AG04449 (cell line): ENCODE results near the gene GUCA1C.

Source experiments
- CTCF ChIA-PET: fragments of 350-600 bp; formaldehyde crosslinking; extraction: SDS; loops from one replicate; lab custom pipeline; 2021; ENCODE audit warnings: antibody characterized with exemption; lab: Yijun Ruan, JAX
- POLR2A ChIA-PET: fragments of 400-600, 350-600 bp; formaldehyde crosslinking; extraction: SDS; loops from one replicate; lab custom pipeline; 2020; ENCODE audit warnings: antibody characterized with exemption, inconsistent platforms; lab: Yijun Ruan, JAX
- DNase-seq: peaks from one replicate; pipeline ENCODE4 v3.0.0-alpha.2; 2010; ENCODE audit warnings: low read depth, low spot score
- H3K4me3 ChIP-seq: 2 replicates; pipeline ENCODE4 v1.5.1; 2011; ENCODE audit warnings: low read depth, mild to moderate bottlenecking, control low read depth, low read length
- TF ChIP-seq, protein P1 (sequence below): IDR thresholded peaks from one replicate; pipeline ENCODE4 v1.5.1; 2011; ENCODE audit warnings: mild to moderate bottlenecking, moderate library complexity, low read length, control low read depth, inconsistent platforms; ENCODE audit not compliant: insufficient read depth; ENCODE audit errors: missing control alignments

Gene GUCA1C

DNA sequence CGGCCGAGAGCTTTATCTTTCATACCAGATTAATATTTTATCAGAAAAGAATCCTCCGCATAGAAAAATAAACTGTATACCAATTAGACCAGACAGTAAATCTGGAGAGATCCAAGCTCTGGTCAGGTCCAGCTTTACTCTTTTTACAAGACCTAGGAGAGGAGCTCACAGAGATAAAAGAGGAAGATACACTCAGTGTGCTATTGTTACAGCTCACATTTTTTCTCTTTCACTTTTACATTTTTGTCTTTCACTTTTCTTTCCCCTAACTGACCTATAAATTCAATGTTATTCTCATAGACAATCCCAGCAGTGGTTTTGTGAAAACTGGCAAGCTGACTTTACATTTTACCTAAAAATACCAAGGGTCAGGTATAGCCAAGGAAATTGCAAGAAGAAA lies 55.8 kb downstream of the GUCA1C start:
- POLR2A ChIA-PET: no interaction called here
- H3K4me3 ChIP-seq: no peak overlapping the region
- DNase-seq: no peak
- CTCF ChIA-PET: interaction anchor here (1.2 kb wide), 1 partner anchor 18 kb away, joined by 8 read pairs; no protein-coding TSS in a partner anchor
- TF ChIP-seq, protein P1, sequence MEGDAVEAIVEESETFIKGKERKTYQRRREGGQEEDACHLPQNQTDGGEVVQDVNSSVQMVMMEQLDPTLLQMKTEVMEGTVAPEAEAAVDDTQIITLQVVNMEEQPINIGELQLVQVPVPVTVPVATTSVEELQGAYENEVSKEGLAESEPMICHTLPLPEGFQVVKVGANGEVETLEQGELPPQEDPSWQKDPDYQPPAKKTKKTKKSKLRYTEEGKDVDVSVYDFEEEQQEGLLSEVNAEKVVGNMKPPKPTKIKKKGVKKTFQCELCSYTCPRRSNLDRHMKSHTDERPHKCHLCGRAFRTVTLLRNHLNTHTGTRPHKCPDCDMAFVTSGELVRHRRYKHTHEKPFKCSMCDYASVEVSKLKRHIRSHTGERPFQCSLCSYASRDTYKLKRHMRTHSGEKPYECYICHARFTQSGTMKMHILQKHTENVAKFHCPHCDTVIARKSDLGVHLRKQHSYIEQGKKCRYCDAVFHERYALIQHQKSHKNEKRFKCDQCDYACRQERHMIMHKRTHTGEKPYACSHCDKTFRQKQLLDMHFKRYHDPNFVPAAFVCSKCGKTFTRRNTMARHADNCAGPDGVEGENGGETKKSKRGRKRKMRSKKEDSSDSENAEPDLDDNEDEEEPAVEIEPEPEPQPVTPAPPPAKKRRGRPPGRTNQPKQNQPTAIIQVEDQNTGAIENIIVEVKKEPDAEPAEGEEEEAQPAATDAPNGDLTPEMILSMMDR: no peak

DNA sequence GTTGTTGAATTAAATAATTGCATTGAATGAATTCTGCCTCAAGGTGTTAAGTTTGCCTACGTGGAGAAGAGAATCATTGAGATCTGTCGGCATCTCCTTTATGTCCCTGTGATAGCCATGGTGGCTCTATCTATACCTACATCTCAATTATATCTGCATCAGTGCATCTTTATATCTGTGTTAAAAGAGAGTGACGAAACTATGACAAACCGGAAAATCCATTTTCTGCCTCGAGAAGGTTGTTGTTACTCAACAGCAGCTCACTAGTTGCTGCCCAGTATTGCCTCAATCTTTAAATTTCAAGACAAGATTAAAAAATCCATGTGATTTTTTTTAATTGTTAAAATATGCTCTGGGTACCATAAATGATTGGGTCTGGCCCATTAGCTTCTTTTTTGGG lies 58.7 kb downstream of the GUCA1C start:
- CTCF ChIA-PET: interaction anchor here (1.4 kb wide), 1 partner anchor 19 kb away, joined by 3 read pairs; no protein-coding TSS in a partner anchor
- H3K4me3 ChIP-seq: no peak overlapping the region
- DNase-seq: no peak
- POLR2A ChIA-PET: no interaction called here
- TF ChIP-seq, protein P1: no peak

DNA sequence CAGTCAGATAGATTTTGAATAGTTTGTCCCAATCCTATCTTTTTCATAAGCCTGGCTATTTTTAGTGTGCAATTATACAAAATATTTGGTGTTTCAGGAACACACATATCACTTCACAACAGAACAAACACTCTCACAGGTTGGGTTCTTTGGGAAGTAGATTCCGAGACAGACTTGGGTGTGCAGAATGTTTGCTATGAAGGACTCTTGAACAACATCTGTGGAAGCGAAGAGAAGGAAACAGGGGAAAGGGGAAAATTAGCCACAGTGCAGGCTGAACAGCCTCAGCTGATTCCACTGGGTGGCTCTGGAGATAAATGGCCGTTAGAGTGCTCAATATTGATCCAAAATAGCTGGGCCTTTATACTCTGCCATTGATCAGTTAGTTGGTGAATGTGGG lies 61.8 kb downstream of the GUCA1C start:
- ChIA-PET POLR2A (no interaction called here), CTCF (no interaction called here)
- H3K4me3 ChIP-seq: no peak overlapping the region
- no peak for DNase-seq
- TF ChIP-seq, protein P1: no peak

DNA sequence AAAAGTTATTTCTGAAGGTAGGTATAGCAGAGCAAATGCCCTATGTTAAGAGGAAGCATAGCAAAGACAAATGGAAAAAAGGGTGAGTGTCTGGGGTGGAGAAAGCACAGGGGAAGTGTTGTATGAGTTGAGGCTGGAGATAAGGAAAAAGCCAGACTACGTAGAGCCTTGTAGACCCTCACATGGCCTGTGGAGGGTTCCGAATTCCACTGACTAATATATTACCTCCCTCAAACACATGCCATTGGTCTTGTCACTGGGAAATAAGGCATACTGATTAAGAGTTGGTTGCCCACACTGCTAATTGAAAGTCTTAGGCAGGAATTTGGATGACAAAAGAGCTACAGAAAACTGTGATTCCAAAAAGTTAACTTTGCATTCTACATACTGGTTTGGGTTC lies 65.9 kb downstream of the GUCA1C start:
- H3K4me3 ChIP-seq: no peak overlapping the region
- no peak for DNase-seq
- TF ChIP-seq, protein P1: no peak
- POLR2A ChIA-PET: no interaction called here
- CTCF ChIA-PET: no interaction called here

DNA sequence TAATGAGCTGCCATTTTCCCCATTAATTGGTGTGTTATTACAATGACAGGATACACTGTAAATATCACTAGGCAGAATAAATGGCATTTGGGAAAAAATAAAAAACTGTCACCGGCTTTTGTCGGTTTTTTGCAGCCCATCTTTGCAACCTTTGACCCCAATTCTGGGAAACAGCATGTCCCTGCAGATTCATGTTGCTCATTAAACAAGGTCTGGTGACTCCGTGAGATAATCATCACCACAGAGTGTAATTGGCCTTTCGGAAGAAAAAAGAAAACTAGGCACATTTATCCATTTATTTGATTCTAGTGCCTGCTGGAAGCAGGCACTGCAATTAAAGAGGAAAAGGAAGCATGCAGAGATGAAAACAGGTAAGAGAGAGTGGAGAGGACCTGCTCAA lies 66.6 kb downstream of the GUCA1C start:
- no peak overlapping the region for H3K4me3 ChIP-seq
- ChIA-PET POLR2A (no interaction called here), CTCF (interaction anchor here (1.0 kb wide), 1 partner anchor 28 kb away, joined by 3 read pairs; no protein-coding TSS in a partner anchor)
- no peak for DNase-seq
- TF ChIP-seq, protein P1: no peak

DNA sequence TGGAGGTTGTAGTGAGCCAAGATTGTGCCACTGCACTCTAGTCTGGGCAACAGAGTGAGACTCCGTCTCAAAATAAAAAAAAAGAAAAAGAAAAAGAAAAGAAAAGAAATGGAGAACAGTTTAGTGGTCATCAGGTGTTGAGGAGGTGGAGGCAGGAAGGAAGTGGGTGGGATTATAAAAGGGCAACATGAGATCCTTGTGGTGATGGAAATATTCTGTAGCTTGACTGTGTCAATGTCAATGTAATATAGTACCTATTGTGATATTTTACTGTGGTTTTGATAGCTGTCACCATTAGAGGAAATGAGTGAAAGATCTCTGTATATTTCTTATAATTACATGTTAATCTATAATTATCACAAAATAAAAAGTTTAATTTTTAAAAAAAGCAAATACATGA lies 70.3 kb downstream of the GUCA1C start:
- TF ChIP-seq, protein P1: no peak
- DNase-seq: no peak
- H3K4me3 ChIP-seq: no peak overlapping the region
- CTCF ChIA-PET: no interaction called here
- POLR2A ChIA-PET: no interaction called here
